ENCODE measurements around the gene DHX9. TPM values are rescaled to one million over a fixed set of nuclear protein-coding genes. Genes with fewer than 3 reads are reported as not detected.

The DHX9 gene
- total RNA-seq, 1 experiment from 2014 or later, result 220 TPM

- no TSS peak for BruUV-seq (replicated peaks)
- DNase-seq (ENCODE audit: low read depth, low spot score) (no peak), ATAC-seq (no peak)
- Histone ChIP-seq H3K27me3 (ENCODE audit: insufficient read depth, low read length) (no peaks in the 10 kb centered on the region), H2AFZ (ENCODE audit: low read depth, low read length, poor library complexity, severe bottlenecking) (no peak overlapping the region), H3K9ac (ENCODE audit: low read length) (no peak overlapping the region), H3K79me2 (ENCODE audit: insufficient read depth, low read length) (peaks cover 25% of the 10 kb centered on the region), H3K4me3 (replicated peaks in 1 of 2; ENCODE audit: low read depth in 1 of 2, low read length in 2 of 2) (no peak overlapping the region), H3K27ac (ENCODE audit: low read depth, low read length) (no peak overlapping the region), H4K20me1 (ENCODE audit: insufficient read depth) (peaks cover 14% of the 10 kb centered on the region), H3K9me2 (ENCODE audit: insufficient read depth) (no peaks in the 10 kb centered on the region), H3K4me2 (ENCODE audit: low read length) (no peak overlapping the region), H3K36me3 (ENCODE audit: control insufficient read depth in 1 of 2, insufficient read depth in 2 of 2, low read length in 2 of 2) (peaks cover 51 to 56% of the 10 kb centered on the region in 2 experiments), H3K4me1 (ENCODE audit: control insufficient read depth in 1 of 2, insufficient read depth in 2 of 2, low read length in 2 of 2) (no peaks in the 10 kb centered on the region), H3K9me3 (ENCODE audit: control insufficient read depth in 1 of 2, insufficient read depth in 1 of 2, low read depth in 1 of 2, low read length in 2 of 2) (no peaks in the 10 kb centered on the region)
- intact Hi-C loops (cut with micrococcal nuclease), result no loop called here
- CTCF ChIA-PET, result no interaction called here
- TF ChIP-seq EZH2 (IDR thresholded peaks at IDR 0.05) (no peak), MAX (IDR thresholded peaks at IDR 0.05) (no peak), TCF7L2 (IDR thresholded peaks at IDR 0.05; ENCODE audit: borderline replicate concordance, extremely low read depth, insufficient read depth, insufficient read length) (no peak), POLR2A (IDR thresholded peaks at IDR 0.05; ENCODE audit: borderline replicate concordance, extremely low read depth, insufficient read depth, insufficient read length) (no peak), RAD21 (IDR thresholded peaks at IDR 0.05; ENCODE audit: low read depth) (no peak), REST (IDR thresholded peaks at IDR 0.05; ENCODE audit: low read depth) (no peak), SRF (IDR thresholded peaks at IDR 0.05; ENCODE audit: low read depth) (no peak), EGR1 (IDR thresholded peaks at IDR 0.05; ENCODE audit: low read depth) (no peak), EZH2phosphoT487 (IDR thresholded peaks at IDR 0.05; ENCODE audit: borderline replicate concordance) (no peak), YY1 (IDR thresholded peaks at IDR 0.05; ENCODE audit: extremely low read depth, insufficient replicate concordance, low read depth, low read length) (no peak), ELF1 (IDR thresholded peaks at IDR 0.05; ENCODE audit: borderline replicate concordance, low read depth) (no peak), ZFX (IDR thresholded peaks at IDR 0.05) (no peak), FOSL1 (IDR thresholded peaks at IDR 0.05; ENCODE audit: low read depth) (no peak), ATF3 (IDR thresholded peaks at IDR 0.05) (no peak), CEBPB (IDR thresholded peaks at IDR 0.05; ENCODE audit: low read depth) (no peak), CBX3 (IDR thresholded peaks at IDR 0.05; ENCODE audit: low read depth) (no peak), ZBTB33 (IDR thresholded peaks at IDR 0.05; ENCODE audit: extremely low read depth, insufficient replicate concordance, low read length) (no peak)
- RAD21 ChIA-PET (ENCODE audit: low non-redundant PET in 1 of 2, low total read pairs in 2 of 2, uncharacterized antibody in 2 of 2, unreplicated experiment in 2 of 2), result no interaction called here
- POLR2A ChIA-PET, result no interaction called here
Observed at GRCh38 chr1:182886985-182887384, 47.8 kb downstream of the DHX9 start.

All from HCT116 (cell line).